ENCODE results near the gene CPA4. TPM values are rescaled to one million over a fixed set of nuclear protein-coding genes. Genes with fewer than 3 reads are reported as not detected.

Gene CPA4
- total RNA-seq, 1 donor from 2014 or later: 0.17 TPM

DNA sequence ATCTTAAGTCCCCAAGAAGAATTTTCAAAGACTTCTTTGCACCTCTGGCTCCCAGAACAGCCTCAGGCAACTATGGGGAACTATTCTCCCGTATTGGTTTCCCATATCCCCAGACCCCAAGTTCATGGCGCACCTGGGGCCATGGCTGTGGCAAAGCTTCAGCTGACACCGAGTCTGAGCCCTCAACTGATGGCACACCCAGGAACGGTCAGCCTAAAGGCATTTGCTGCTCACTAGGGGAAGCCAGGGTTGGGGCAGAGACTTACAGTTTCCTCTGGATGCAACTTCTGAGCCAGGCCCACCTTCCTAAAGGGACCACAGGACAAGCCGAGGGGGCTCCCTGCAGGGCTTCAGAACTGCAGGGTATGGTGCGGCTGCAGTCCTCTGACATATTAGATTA, 73.6 kb downstream of the CPA4 start:
- DNase-seq: no peak

DNA sequence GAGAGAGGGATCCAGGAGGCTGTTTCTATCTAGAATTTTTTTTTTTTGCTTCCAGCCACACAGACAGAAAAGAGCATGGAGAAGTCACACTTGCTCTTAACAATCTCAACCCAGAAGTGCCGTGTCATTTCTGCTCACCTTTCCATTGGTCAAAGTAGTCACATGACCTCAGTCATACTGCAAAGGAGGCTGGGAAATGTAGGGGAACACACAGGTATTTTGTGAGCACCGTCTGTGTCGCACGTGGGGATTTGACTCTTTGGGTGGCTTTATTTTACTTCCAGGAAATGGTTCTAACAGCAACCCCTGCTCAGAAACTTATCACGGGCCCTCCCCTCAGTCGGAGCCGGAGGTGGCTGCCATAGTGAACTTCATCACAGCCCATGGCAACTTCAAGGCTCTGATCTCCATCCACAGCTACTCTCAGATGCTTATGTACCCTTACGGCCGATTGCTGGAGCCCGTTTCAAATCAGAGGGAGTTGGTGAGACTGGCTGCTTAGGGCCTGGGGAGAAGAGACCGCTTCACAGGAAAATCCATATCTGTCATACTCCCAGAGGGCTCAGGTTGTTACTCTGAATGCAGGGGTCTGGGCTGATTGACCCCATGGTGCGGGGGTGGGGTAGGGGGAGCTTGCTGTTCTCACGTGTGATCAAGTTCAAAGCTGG, 74.3 kb downstream of the CPA4 start:
- no peak for DNase-seq

DNA sequence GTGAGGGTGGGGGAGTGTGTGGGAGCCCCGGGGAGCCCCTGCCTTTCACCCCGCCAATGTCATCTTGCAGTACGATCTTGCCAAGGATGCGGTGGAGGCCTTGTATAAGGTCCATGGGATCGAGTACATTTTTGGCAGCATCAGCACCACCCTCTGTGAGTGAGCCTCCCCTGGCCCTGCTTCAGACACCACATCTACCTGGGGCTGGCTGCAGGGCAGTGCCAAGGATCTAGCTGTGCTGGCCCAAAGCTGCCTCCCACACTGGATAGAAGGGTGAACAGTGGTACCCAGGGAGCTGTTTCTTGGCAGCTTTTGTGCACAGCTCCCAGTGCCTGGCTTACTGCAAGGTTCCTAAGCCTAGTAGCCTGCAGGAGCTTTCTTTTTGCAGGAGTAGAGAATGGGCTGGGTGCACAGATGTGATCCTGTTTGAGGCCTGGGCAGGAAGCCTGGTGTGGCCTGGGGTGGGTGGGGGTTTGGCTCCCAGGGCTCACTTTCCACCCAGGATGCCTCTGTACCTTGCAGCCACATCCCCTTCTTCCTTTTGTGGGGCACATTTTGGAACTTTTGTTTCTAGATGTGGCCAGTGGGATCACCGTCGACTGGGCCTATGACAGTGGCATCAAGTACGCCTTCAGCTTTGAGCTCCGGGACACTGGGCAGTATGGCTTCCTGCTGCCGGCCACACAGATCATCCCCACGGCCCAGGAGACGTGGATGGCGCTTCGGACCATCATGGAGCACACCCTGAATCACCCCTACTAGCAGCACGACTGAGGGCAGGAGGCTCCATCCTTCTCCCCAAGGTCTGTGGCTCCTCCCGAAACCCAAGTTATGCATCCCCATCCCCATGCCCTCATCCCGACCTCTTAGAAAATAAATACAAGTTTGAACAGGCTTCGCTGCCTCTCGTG, 75.1 kb downstream of the CPA4 start:
- no peak for DNase-seq

DNA sequence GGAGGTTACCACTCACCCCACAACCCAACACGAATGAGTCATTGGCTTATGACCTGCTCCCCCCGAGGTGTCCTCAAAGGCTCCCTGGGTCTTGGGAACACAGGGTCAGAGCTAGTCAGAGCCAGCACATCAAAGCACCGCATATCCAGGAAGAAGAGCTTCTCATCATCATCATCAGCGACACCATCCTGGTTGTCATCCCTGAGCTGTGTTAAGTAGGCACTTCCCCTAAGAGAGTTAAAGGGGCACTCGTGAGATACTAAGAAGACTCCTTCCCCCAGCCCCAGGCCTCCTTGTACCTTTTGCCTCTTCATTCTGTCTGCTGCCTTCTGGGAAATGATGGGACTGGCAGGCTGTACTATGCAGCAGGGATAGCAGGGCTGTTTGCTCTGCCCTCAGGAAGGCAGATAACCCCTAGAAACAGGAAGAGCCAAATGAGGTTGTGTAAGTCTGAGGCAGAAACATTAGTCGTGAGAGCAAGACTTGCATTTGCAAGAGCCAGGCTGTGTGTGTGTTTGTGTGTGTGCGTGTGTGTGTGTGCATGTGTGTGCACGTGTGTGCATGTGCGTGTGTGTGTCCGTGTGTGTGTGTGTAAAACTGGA, 76.2 kb downstream of the CPA4 start:
- peak; percentile 46 for DNase-seq

DNA sequence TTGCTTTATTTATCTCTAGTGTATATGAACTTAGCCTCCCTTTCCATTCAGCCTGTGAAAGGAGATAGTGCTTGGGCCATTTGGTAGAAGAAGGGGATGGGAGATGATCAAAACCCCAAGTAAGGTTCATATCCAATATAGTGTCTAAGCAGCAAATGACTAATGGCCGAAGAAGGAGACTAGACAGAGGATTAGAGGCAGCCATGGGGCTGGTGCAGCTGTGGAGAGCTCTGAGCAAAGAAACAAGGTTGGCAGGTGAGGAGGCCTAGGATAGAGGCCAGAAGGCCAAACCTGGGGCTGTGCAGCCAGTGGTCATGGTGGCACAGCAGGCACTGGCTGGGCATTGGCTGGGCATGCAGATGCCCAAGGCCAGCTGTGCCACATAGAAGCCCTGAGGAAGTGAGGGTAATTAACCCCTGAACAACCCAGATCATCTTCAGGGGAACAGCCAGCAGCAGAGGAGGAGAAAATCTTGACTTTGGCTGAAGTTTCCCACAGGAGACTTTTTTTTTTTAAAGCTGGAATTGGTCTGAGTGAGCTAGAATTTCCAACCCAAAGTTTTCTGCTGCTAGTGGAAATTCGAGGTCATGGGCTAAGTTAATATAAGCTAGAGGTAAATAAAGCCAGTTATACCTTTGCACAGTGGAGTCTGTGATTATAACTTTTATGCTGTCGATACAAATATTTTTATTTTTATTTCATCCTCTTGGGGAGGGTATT, 77.0 kb downstream of the CPA4 start:
- no peak for DNase-seq

- no peak for DNase-seq
Observed at GRCh38 chr7:130371046-130371445, 78.1 kb downstream of the CPA4 start.

- DNase-seq: no peak
Observed at GRCh38 chr7:130372402-130373165, 79.6 kb downstream of the CPA4 start.

Other genes starting within 250 kb of the CPA4 start
- gene ZC3HC1, start 241.8 kb upstream of the CPA4 start, total RNA-seq: 20.6 and 23.8 TPM in 2 replicates
- gene KLHDC10, start 222.6 kb upstream of the CPA4 start, total RNA-seq: 26.9 and 33.8 TPM in 2 replicates
- 4.6 and 10.4 TPM in 2 replicates for gene TMEM209, start 87.8 kb upstream of the CPA4 start, total RNA-seq
- not detected in 2 replicates for gene SSMEM1, start 85.3 kb upstream of the CPA4 start, total RNA-seq
- not detected in 2 replicates for gene CPA2, start 26.3 kb upstream of the CPA4 start, total RNA-seq
- not detected in 2 replicates for gene CPA5, start 51.7 kb downstream of the CPA4 start, total RNA-seq
- not detected in 2 replicates for gene CPA1, start 87.3 kb downstream of the CPA4 start, total RNA-seq
- gene CEP41, start 147.9 kb downstream of the CPA4 start, total RNA-seq: 11.4 and 12.4 TPM in 2 replicates
- gene MEST, start 198.9 kb downstream of the CPA4 start, total RNA-seq: 2.8 and 3.1 TPM in 2 replicates